Uterus (tissue), 2 donors: ENCODE results near the gene KCNQ5.

Source experiments
- CTCF ChIP-seq, 4 experiments: fragments of 200-600 bp in 2 of 4; fragments of 450-650 bp in 2 of 4; sonication (generic) in 2 of 4; IDR thresholded peaks; one replicate each; pipeline ENCODE4 v1.5.1; 2016 to 2019; ENCODE audit warnings: antibody characterized with exemption in 4 of 4, mild to moderate bottlenecking in 2 of 4, moderate library complexity in 1 of 4
- POLR2A ChIP-seq, 2 donors: fragments of 450-650 bp; IDR thresholded peaks; one replicate each; pipeline ENCODE4 v1.6.1; 2016; ENCODE audit warnings: antibody characterized with exemption in 2 of 2, mild to moderate bottlenecking in 1 of 2, moderate library complexity in 1 of 2

GRCh38 chr6:73047801-73048200, 425.9 kb downstream of the KCNQ5 start:
- TF ChIP-seq CTCF (IDR thresholded peaks at IDR 0.05) (no peak), POLR2A (IDR thresholded peaks at IDR 0.05) (no peak)
